DOHH2 (cell line): ENCODE measurements around the gene RNU1-3.
A peak's percentile ranks its signal among the peaks of the same experiment; 100 is the strongest.
"Not testable (repeated sequence)": the region's sequence is repeated elsewhere in the genome, so short reads cannot be mapped to it uniquely, and the experiment has no call there.

Source experiments
- H3F3A ChIP-seq: fragments of 200-600 bp; sonication (generic), shearing (Covaris generic); 2 replicates; pipeline ENCODE4 v1.6.0; 2016; ENCODE audit warnings: antibody characterized with exemption, mild to moderate bottlenecking; ENCODE audit not compliant: control insufficient read depth, insufficient read depth
- H3K27ac ChIP-seq: fragments of 200-600 bp; sonication (generic); 2 replicates; pipeline ENCODE4 v1.5.1; 2014; ENCODE audit warnings: low read depth, mild to moderate bottlenecking, low read length, moderate library complexity
- H3K27me3 ChIP-seq: fragments of 200-600 bp; sonication (generic); 2 replicates; pipeline ENCODE4 v1.6.1; 2014; ENCODE audit warnings: mild to moderate bottlenecking, low read length, mixed read lengths; ENCODE audit not compliant: control insufficient read depth
- H3K36me3 ChIP-seq: fragments of 200-600 bp; sonication (generic); 2 replicates; pipeline ENCODE4 v1.6.1; 2014; ENCODE audit warnings: mild to moderate bottlenecking, low read length, moderate library complexity, mixed read lengths; ENCODE audit not compliant: control insufficient read depth
- H3K4me1 ChIP-seq: fragments of 200-600 bp; sonication (generic); 2 replicates; pipeline ENCODE4 v1.6.1; 2014; ENCODE audit warnings: mild to moderate bottlenecking, low read length, mixed read lengths; ENCODE audit not compliant: control insufficient read depth
- H3K4me2 ChIP-seq: fragments of 200-600 bp; sonication (generic); 2 replicates; pipeline ENCODE4 v1.6.0; 2014; ENCODE audit warnings: mild to moderate bottlenecking, low read length, moderate library complexity
- H3K4me3 ChIP-seq: fragments of 200-600 bp; sonication (generic); 2 replicates; pipeline ENCODE4 v1.5.1; 2014; ENCODE audit warnings: mild to moderate bottlenecking, low read length, mixed read lengths
- H3K79me2 ChIP-seq: fragments of 200-600 bp; sonication (generic); 2 replicates; pipeline ENCODE4 v1.6.1; 2014; ENCODE audit warnings: mild to moderate bottlenecking, low read length, mixed read lengths; ENCODE audit not compliant: control insufficient read depth
- H3K9me2 ChIP-seq: fragments of 200-600 bp; sonication (generic); replicated peaks from 2 replicates; pipeline ENCODE4 v1.6.1; 2014; ENCODE audit warnings: mild to moderate bottlenecking, low read length, mixed read lengths; ENCODE audit not compliant: control insufficient read depth
- H3K9me3 ChIP-seq: fragments of 200-600 bp; sonication (generic); 2 replicates; pipeline ENCODE4 v1.6.1; 2014; ENCODE audit warnings: antibody characterized with exemption, low read length, mixed read lengths; ENCODE audit not compliant: control insufficient read depth, insufficient read depth
- H4K20me1 ChIP-seq: fragments of 200-600 bp; sonication (generic); 2 replicates; pipeline ENCODE4 v1.6.0; 2014; ENCODE audit warnings: low read depth, mild to moderate bottlenecking, antibody characterized with exemption, low read length, moderate library complexity; ENCODE audit not compliant: control insufficient read depth, insufficient read depth

The RNU1-3 gene

GRCh38 chr1:16701189-16701588, 34.4 kb upstream of the RNU1-3 start:
- H3K27ac ChIP-seq, H3K79me2 ChIP-seq, H3F3A ChIP-seq, H3K4me1 ChIP-seq, H3K4me2 ChIP-seq, H3K4me3 ChIP-seq, H3K9me3 ChIP-seq, H3K27me3 ChIP-seq, H3K9me2 ChIP-seq, H4K20me1 ChIP-seq, H3K36me3 ChIP-seq: not testable (repeated sequence)

- not testable (repeated sequence) for H4K20me1 ChIP-seq, H3K9me2 ChIP-seq, H3K9me3 ChIP-seq, H3K4me2 ChIP-seq, H3K4me1 ChIP-seq, H3K79me2 ChIP-seq, H3K27ac ChIP-seq, H3F3A ChIP-seq, H3K36me3 ChIP-seq, H3K27me3 ChIP-seq, H3K4me3 ChIP-seq
These were observed 33.6 kb upstream of the RNU1-3 start for GRCh38 chr1:16700138-16700895.

GRCh38 chr1:16699440-16699839, 32.7 kb upstream of the RNU1-3 start:
- H3K4me1 ChIP-seq, H3K9me2 ChIP-seq, H3K36me3 ChIP-seq, H4K20me1 ChIP-seq, H3K79me2 ChIP-seq, H3F3A ChIP-seq, H3K4me3 ChIP-seq, H3K4me2 ChIP-seq, H3K27me3 ChIP-seq, H3K27ac ChIP-seq, H3K9me3 ChIP-seq: not testable (repeated sequence)

GRCh38 chr1:16697152-16697551, 30.4 kb upstream of the RNU1-3 start:
- H3K27ac ChIP-seq, result not testable (repeated sequence)

GRCh38 chr1:16696507-16697150, 29.9 kb upstream of the RNU1-3 start:
- not testable (repeated sequence) for H3K9me2 ChIP-seq, H3F3A ChIP-seq, H3K4me1 ChIP-seq, H4K20me1 ChIP-seq, H3K4me3 ChIP-seq, H3K27ac ChIP-seq, H3K9me3 ChIP-seq, H3K79me2 ChIP-seq, H3K36me3 ChIP-seq, H3K27me3 ChIP-seq
- H3K4me2 ChIP-seq, result peak overlapping the region; percentile 30

More at GRCh38 chr1:16697152-16697551, 30.4 kb upstream of the RNU1-3 start:
- not testable (repeated sequence) for H3F3A ChIP-seq, H3K79me2 ChIP-seq, H3K27me3 ChIP-seq, H3K36me3 ChIP-seq, H3K4me2 ChIP-seq, H4K20me1 ChIP-seq, H3K4me3 ChIP-seq, H3K4me1 ChIP-seq, H3K9me3 ChIP-seq, H3K9me2 ChIP-seq

- not testable (repeated sequence) for H3K9me2 ChIP-seq, H3K27ac ChIP-seq, H3K79me2 ChIP-seq, H3K4me1 ChIP-seq, H3K4me3 ChIP-seq, H3K36me3 ChIP-seq, H3K4me2 ChIP-seq, H3K9me3 ChIP-seq, H4K20me1 ChIP-seq, H3K27me3 ChIP-seq, H3F3A ChIP-seq
These were observed 27.6 kb upstream of the RNU1-3 start for GRCh38 chr1:16694308-16694702.

GRCh38 chr1:16693449-16694307, 26.9 kb upstream of the RNU1-3 start:
- not testable (repeated sequence) for H3K27me3 ChIP-seq, H3F3A ChIP-seq, H3K4me1 ChIP-seq, H4K20me1 ChIP-seq, H3K9me3 ChIP-seq, H3K4me3 ChIP-seq, H3K4me2 ChIP-seq, H3K79me2 ChIP-seq, H3K36me3 ChIP-seq, H3K27ac ChIP-seq, H3K9me2 ChIP-seq
